Activated naive CD4-positive, alpha-beta T cell treated with anti-CD3 and anti-CD28 coated beads, Interleukin-2, amount 50 U/mL, for 24 hours (primary cell): Measurements from ENCODE around the gene PGC.

ENCODE experiments used
- H3K27ac Mint-ChIP-seq: one replicate; pipeline ENCODE4 v1.8.0; 2021; ENCODE audit warnings: mild to moderate bottlenecking, mixed read lengths
- H3K27me3 Mint-ChIP-seq: one replicate; pipeline ENCODE4 v1.8.0; 2021; ENCODE audit warnings: mixed read lengths
- H3K36me3 Mint-ChIP-seq: one replicate; pipeline ENCODE4 v1.8.0; 2021; ENCODE audit warnings: mixed read lengths
- H3K4me1 Mint-ChIP-seq: one replicate; pipeline ENCODE4 v1.8.0; 2021; ENCODE audit warnings: mixed read lengths
- H3K4me3 Mint-ChIP-seq: one replicate; pipeline ENCODE4 v1.8.0; 2021; ENCODE audit warnings: mild to moderate bottlenecking, mixed read lengths
- H3K9me3 Mint-ChIP-seq: one replicate; pipeline ENCODE4 v1.8.0; 2021; ENCODE audit warnings: mixed read lengths

PGC gene

GRCh38 chr6:41730531-41731436 is 16.4 kb downstream of the PGC start:
- H3K27me3 Mint-ChIP-seq = no peaks in the 10 kb centered on the region
- no peak overlapping the region for H3K27ac Mint-ChIP-seq
- no peaks in the 10 kb centered on the region for H3K9me3 Mint-ChIP-seq
- H3K36me3 Mint-ChIP-seq = no peaks in the 10 kb centered on the region
- H3K4me3 Mint-ChIP-seq = no peak overlapping the region
- H3K4me1 Mint-ChIP-seq = peaks cover 48% of the 10 kb centered on the region

- Mint-ChIP-seq H3K27me3 (no peaks in the 10 kb centered on the region), H3K4me3 (no peak overlapping the region), H3K36me3 (no peaks in the 10 kb centered on the region), H3K9me3 (no peaks in the 10 kb centered on the region), H3K27ac (no peak overlapping the region), H3K4me1 (peaks cover 44% of the 10 kb centered on the region)
These were observed 17.6 kb downstream of the PGC start for GRCh38 chr6:41729624-41730023.

- H3K4me3 Mint-ChIP-seq = no peak overlapping the region
- no peaks in the 10 kb centered on the region for H3K27me3 Mint-ChIP-seq
- no peaks in the 10 kb centered on the region for H3K36me3 Mint-ChIP-seq
- H3K9me3 Mint-ChIP-seq = no peaks in the 10 kb centered on the region
- peaks cover 47% of the 10 kb centered on the region for H3K4me1 Mint-ChIP-seq
- no peak overlapping the region for H3K27ac Mint-ChIP-seq
These were observed 18.2 kb downstream of the PGC start for GRCh38 chr6:41728954-41729353.

GRCh38 chr6:41728073-41728936 is 18.9 kb downstream of the PGC start:
- Mint-ChIP-seq H3K4me3 (no peak overlapping the region), H3K36me3 (no peaks in the 10 kb centered on the region), H3K27me3 (no peaks in the 10 kb centered on the region), H3K4me1 (peaks cover 50% of the 10 kb centered on the region), H3K9me3 (no peaks in the 10 kb centered on the region), H3K27ac (no peak overlapping the region)

- Mint-ChIP-seq H3K27me3 (no peaks in the 10 kb centered on the region), H3K27ac (no peak overlapping the region), H3K4me1 (peaks cover 45% of the 10 kb centered on the region), H3K4me3 (no peak overlapping the region), H3K36me3 (no peaks in the 10 kb centered on the region), H3K9me3 (no peaks in the 10 kb centered on the region)
These were observed 19.5 kb downstream of the PGC start for GRCh38 chr6:41727705-41728072.

- no peaks in the 10 kb centered on the region for H3K36me3 Mint-ChIP-seq
- no peaks in the 10 kb centered on the region for H3K27me3 Mint-ChIP-seq
- H3K27ac Mint-ChIP-seq = no peak overlapping the region
- H3K4me3 Mint-ChIP-seq = peak overlapping the region; percentile 61
- no peaks in the 10 kb centered on the region for H3K9me3 Mint-ChIP-seq
- peaks cover 40% of the 10 kb centered on the region for H3K4me1 Mint-ChIP-seq
These were observed 20.3 kb downstream of the PGC start for GRCh38 chr6:41726876-41727275.

GRCh38 chr6:41724586-41725501 is 22.4 kb downstream of the PGC start:
- H3K4me3 Mint-ChIP-seq = no peak overlapping the region
- H3K4me1 Mint-ChIP-seq = peaks cover 21% of the 10 kb centered on the region
- H3K36me3 Mint-ChIP-seq = no peaks in the 10 kb centered on the region
- H3K9me3 Mint-ChIP-seq = no peaks in the 10 kb centered on the region
- no peak overlapping the region for H3K27ac Mint-ChIP-seq
- H3K27me3 Mint-ChIP-seq = no peaks in the 10 kb centered on the region

- H3K36me3 Mint-ChIP-seq = no peaks in the 10 kb centered on the region
- peak overlapping the region; percentile 30 for H3K27ac Mint-ChIP-seq
- H3K9me3 Mint-ChIP-seq = no peaks in the 10 kb centered on the region
- H3K4me3 Mint-ChIP-seq = no peak overlapping the region
- H3K27me3 Mint-ChIP-seq = no peaks in the 10 kb centered on the region
- H3K4me1 Mint-ChIP-seq = peaks cover 21% of the 10 kb centered on the region
These were observed 23.0 kb downstream of the PGC start for GRCh38 chr6:41724228-41724580.

GRCh38 chr6:41723530-41724227 is 23.5 kb downstream of the PGC start:
- Mint-ChIP-seq H3K4me3 (no peak overlapping the region), H3K9me3 (no peaks in the 10 kb centered on the region), H3K27ac (no peak overlapping the region), H3K4me1 (peaks cover 17% of the 10 kb centered on the region), H3K27me3 (no peaks in the 10 kb centered on the region), H3K36me3 (no peaks in the 10 kb centered on the region)

GRCh38 chr6:41722969-41723529 is 24.1 kb downstream of the PGC start:
- Mint-ChIP-seq H3K9me3 (no peaks in the 10 kb centered on the region), H3K4me1 (peaks cover 17% of the 10 kb centered on the region), H3K36me3 (no peaks in the 10 kb centered on the region), H3K27ac (no peak overlapping the region), H3K4me3 (no peak overlapping the region), H3K27me3 (no peaks in the 10 kb centered on the region)

GRCh38 chr6:41721414-41721813 is 25.8 kb downstream of the PGC start:
- Mint-ChIP-seq H3K4me3 (no peak overlapping the region), H3K36me3 (no peaks in the 10 kb centered on the region), H3K27me3 (no peaks in the 10 kb centered on the region), H3K4me1 (peaks cover 17% of the 10 kb centered on the region), H3K27ac (no peak overlapping the region), H3K9me3 (no peaks in the 10 kb centered on the region)

GRCh38 chr6:41720783-41721182 is 26.4 kb downstream of the PGC start:
- no peaks in the 10 kb centered on the region for H3K9me3 Mint-ChIP-seq
- H3K27me3 Mint-ChIP-seq = no peaks in the 10 kb centered on the region
- H3K27ac Mint-ChIP-seq = no peak overlapping the region
- no peaks in the 10 kb centered on the region for H3K36me3 Mint-ChIP-seq
- H3K4me3 Mint-ChIP-seq = no peak overlapping the region
- peaks cover 24% of the 10 kb centered on the region for H3K4me1 Mint-ChIP-seq

- peaks cover 27% of the 10 kb centered on the region for H3K4me1 Mint-ChIP-seq
- no peaks in the 10 kb centered on the region for H3K36me3 Mint-ChIP-seq
- H3K27ac Mint-ChIP-seq = no peak overlapping the region
- H3K4me3 Mint-ChIP-seq = no peak overlapping the region
- no peaks in the 10 kb centered on the region for H3K9me3 Mint-ChIP-seq
- H3K27me3 Mint-ChIP-seq = no peaks in the 10 kb centered on the region
These were observed 27.0 kb downstream of the PGC start for GRCh38 chr6:41720262-41720620.

- Mint-ChIP-seq H3K27me3 (no peaks in the 10 kb centered on the region), H3K36me3 (no peaks in the 10 kb centered on the region), H3K9me3 (no peaks in the 10 kb centered on the region), H3K4me1 (peaks cover 27% of the 10 kb centered on the region), H3K4me3 (no peak overlapping the region), H3K27ac (no peak overlapping the region)
These were observed 27.5 kb downstream of the PGC start for GRCh38 chr6:41719436-41720261.
